IPS-11a (cell line): ENCODE data around the gene CASP5.
"Not testable (repeated sequence)": the region's sequence is repeated elsewhere in the genome, so short reads cannot be mapped to it uniquely, and the experiment has no call there.

Experiments
- H3K4me3 ChIP-seq: one replicate; pipeline ENCODE4 v1.5.1; 2013; ENCODE audit warnings: low read depth, low read length, control low read depth

The CASP5 gene

GRCh38 chr11:105033781-105034180 lies 10.8 kb upstream of the CASP5 start:
- H3K4me3 ChIP-seq = no peak overlapping the region

DNA sequence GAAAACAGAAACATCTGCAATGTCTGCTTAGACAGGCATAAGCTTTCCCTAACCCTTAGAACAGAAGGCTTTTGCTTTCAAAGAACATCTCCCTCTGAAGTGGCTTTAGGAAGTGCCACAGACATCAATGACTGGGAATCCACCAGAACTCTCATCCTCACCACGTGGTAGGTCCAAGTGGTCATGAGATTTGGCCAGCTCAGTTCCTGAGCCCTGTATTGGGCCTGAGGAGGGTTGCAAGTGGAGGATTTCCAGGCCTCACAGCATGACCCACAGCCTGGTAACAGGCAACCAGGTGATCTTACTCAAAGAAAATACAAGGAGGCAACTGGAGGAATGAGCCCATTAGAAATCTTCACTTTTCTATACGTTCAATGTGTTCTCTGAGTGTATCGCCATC lies 10.4 kb upstream of the CASP5 start:
- H3K4me3 ChIP-seq = no peak overlapping the region

DNA sequence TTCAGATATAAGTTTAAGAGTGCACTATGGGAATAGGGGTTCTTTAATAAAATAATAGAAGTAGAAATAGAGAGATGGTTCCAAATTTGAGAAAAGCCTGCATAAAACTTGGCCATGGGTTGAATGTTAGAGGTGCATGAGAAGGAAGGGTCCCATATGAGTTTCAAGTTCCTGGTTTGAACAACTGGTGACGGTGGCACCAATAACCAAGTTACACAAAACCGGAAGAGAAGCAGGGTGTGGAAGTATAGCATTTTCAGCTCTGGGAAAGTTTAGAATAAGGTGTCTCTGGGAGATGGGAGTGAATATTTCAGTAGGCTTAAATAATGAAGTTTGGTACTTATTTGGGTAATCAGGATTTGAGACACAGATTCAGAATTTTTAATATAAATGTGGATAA lies 9.5 kb upstream of the CASP5 start:
- no peak overlapping the region for H3K4me3 ChIP-seq

DNA sequence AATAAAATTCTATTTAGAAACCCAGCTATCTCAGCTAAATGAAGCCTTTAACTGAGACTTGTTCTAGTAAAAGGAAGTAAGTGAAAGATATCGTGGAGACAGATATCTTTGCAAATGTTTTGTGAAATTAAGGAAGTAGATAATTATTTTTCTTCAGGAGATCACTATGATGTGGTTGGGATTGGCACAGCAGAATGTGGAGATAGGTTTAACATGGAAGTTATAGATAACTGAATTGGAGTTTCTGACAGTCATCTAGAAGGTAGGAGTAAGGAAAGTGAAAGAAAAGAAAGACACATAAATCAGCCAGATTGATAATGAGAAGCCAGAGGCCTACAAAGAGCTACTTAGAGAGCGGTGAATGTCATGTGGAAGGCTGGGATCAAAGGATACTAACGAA lies 4.7 kb upstream of the CASP5 start:
- no peak overlapping the region for H3K4me3 ChIP-seq

DNA sequence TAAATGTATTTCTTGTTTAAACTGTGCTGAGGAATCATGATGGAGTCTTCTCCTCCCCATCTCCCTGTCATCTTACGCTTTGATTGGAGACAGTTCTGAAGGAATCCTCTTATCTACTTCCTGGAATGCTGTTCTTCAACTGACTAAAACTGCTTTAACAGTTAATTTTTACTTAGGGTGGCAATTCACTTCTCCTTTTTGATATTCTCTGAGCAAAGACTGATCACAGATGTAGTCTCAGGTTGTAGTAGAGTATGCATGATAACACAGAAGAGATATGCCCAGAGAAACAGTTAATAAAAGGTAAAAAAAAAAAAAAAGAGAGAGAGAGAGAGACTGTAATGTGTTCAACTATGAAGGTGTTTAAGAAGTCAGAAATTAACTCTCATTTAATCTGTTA lies 1.4 kb upstream of the CASP5 start:
- H3K4me3 ChIP-seq = no peak overlapping the region

DNA sequence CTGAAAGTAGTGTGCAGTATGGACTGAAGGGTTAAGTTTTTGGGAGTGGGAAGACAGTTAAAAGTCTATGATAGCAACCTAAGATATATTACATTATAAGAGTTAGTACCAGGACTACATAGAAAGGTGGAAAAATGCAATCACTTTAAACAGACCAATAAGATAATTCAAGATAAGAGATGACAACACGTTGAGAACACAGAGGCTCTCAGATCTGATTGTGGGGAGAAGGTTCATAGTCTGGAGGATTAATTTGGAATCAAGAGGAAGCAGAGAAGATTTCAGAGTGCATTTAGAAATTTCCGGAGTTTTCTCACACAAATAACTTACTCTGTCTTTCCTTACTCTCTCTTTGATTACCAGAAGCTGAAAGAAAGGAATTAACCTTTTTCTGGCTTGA lies 441 bp downstream of the CASP5 start:
- H3K4me3 ChIP-seq = no peak overlapping the region

GRCh38 chr11:105007463-105007862 lies 15.5 kb downstream of the CASP5 start:
- H3K4me3 ChIP-seq = no peak overlapping the region

GRCh38 chr11:105005451-105005845 lies 17.5 kb downstream of the CASP5 start:
- H3K4me3 ChIP-seq = no peak overlapping the region

DNA sequence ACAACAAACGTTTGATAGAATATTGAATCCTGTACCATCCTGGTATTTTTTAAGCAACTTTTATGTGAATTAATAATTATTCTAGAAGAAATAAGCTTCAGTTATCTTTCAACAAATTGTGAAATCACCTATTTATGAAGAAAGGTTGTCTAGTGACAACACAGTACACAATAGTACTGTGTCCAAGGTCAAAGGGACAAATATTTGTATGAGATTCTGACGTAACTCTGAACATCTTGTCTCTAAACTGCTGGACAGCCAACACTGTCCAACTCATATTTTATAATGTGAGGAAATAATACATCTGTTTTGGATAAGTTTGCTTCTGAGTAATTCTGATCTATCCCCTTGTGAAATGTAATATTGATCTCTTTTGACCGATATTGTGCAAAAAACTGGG lies 18.9 kb downstream of the CASP5 start:
- no peak overlapping the region for H3K4me3 ChIP-seq

DNA sequence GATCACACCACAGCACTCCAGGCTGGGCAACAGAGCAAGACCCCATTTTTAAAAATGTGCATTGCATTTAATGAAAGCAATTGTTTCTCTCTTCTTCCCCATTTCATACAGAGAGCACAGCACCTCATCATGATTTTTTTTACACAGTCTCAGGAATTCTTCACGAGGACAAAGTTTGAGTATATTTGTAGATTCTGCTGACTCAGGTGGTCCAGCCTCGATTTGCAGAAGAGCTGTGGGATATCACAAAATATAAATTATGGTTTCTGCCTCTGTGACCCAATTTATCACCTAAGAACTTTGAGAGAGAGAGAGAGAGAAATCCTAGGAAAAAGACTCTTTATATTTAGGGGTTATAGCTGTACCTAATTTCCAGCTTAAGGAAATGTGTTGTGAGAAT lies 19.8 kb downstream of the CASP5 start:
- H3K4me3 ChIP-seq = no peak overlapping the region

GRCh38 chr11:105000797-105001196 lies 22.2 kb downstream of the CASP5 start:
- no peak overlapping the region for H3K4me3 ChIP-seq

DNA sequence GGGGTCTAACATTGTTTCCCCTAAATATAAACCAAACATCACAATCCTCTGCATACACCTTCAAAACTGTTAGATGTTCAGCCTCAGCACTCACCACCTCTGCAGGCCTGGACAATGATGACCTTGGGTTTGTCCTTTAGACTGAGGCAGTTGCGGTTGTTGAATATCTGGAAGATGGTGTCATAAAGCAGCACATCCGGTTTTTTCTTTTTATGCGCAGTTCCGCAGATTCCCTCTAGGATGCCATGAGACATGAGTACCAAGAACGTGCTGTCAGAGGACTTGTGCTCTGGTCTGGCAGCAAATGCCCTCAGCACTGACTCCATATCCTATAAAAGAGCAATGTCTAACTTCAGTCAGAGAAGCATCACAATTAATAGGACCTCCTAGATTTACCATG lies 22.8 kb downstream of the CASP5 start:
- no peak overlapping the region for H3K4me3 ChIP-seq

DNA sequence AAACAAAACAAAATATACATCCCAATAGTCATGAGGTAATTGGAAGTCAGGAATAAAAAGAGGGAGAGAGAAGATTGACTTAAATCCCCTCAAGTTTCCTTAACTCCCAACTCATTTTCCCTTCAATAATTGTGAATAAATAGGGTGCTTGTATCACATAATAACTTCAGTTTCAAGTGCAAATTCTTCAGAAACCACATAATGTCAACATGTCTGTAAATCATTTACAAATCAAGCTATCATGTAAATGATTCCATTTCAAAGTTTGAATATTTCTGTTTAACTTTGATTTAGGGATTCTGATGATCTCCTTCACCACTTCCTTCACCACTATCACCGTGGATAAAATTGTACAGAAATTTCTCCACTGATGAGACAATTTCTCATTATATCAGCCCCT lies 23.2 kb downstream of the CASP5 start:
- no peak overlapping the region for H3K4me3 ChIP-seq

GRCh38 chr11:104997288-104997687 lies 25.7 kb downstream of the CASP5 start:
- H3K4me3 ChIP-seq = no peak overlapping the region

DNA sequence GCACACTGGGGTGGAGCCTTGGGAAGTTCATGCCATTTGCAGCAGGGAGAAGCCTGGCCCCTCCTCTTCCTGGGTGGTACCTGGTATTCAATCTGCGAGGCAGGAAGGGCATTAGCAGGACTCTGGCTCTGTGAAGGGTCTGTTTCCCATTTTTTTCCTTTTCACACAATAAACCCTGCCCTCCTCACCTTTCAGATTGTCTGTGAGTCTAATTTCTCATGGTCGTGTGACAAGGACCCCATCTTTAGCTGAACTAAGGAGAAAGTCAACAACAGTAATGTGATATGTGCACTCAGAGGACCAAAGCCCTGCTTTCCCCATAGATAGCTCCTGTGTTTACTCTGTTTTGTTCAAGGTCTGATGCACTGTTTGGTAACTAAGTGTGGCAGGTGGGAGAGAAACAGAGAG lies 28.0 kb downstream of the CASP5 start:
- H3K4me3 ChIP-seq = no peak overlapping the region

- H3K4me3 ChIP-seq = no peak overlapping the region
These were observed 30.2 kb downstream of the CASP5 start for GRCh38 chr11:104992781-104993180.

GRCh38 chr11:104991994-104992393 lies 31.0 kb downstream of the CASP5 start:
- H3K4me3 ChIP-seq = no peak overlapping the region

DNA sequence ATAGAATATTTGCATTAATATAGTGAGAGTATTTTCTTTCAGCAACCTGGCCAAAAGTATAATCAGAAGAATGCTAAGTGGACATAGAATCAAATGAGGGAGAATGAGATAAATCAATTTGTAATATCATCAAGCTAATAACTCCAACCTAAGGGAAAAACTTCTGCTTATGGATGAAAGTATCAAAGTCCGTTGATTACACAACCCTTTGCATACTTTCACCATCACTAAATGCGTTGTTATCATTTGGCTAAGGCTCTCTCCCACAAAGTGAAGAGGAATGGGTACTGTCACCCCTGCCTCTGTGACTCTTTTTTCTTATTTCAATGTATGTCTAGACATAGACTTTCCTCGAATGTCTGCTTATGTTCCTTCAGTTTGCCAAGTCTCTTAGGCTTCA lies 38.2 kb downstream of the CASP5 start:
- no peak overlapping the region for H3K4me3 ChIP-seq

DNA sequence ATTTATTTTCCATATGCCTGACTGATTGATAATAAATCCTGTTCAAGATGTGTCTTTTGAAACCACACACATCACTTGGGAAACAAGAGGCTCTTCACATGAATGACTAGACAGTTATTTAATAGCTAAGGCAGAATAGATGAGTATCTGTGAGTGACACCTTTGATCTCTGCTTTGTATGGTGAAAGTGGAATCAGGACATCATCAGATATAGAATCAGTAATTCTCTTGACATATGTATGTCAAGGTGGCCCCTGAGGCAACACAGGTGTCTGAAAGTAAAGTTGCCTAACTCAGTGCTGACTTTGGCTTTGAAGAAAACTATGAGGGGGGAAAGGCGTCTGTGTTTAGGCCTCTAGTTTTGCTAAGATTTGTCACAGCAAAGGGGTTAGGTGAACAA lies 43.1 kb downstream of the CASP5 start:
- H3K4me3 ChIP-seq = no peak overlapping the region

DNA sequence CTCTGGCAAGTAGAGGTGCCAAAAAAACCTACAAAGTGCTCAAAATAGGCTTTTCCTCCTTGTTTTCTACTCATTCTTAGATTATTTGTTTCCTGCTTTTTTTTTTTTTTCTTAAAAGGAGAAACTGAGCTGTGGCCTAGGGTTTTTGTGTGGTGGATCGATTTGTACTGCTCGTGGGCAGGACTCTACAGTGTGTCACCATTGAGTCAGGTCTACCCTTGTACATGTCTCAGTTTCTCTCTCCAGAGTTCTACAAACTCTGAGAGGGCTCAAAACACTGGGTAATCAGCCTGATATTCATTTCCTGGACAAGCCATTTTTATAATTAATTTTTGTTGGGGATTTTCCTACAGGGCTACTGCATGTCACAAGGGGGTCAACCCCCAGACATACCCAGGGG lies 49.4 kb downstream of the CASP5 start:
- H3K4me3 ChIP-seq = no peak overlapping the region

- not testable (repeated sequence) for H3K4me3 ChIP-seq
These were observed 50.0 kb downstream of the CASP5 start for GRCh38 chr11:104972924-104973323.

DNA sequence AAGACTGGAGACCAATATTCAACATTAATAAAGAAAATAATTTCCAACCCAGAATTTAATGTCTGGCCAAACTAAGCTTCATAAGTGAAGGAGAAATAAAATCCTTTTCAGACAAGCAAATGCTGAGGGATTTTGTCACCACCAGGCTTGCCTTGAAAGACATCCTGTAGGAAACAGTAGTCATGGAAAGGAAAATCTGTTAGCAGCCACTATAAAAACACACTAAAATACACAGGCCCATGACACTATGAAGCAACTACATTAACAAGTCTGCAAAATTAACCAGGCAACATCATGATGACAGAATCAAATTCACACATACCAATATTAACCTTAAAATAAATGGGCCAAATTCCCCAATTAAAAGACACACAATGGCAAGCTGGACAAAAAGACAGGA lies 52.2 kb downstream of the CASP5 start:
- no peak overlapping the region for H3K4me3 ChIP-seq

DNA sequence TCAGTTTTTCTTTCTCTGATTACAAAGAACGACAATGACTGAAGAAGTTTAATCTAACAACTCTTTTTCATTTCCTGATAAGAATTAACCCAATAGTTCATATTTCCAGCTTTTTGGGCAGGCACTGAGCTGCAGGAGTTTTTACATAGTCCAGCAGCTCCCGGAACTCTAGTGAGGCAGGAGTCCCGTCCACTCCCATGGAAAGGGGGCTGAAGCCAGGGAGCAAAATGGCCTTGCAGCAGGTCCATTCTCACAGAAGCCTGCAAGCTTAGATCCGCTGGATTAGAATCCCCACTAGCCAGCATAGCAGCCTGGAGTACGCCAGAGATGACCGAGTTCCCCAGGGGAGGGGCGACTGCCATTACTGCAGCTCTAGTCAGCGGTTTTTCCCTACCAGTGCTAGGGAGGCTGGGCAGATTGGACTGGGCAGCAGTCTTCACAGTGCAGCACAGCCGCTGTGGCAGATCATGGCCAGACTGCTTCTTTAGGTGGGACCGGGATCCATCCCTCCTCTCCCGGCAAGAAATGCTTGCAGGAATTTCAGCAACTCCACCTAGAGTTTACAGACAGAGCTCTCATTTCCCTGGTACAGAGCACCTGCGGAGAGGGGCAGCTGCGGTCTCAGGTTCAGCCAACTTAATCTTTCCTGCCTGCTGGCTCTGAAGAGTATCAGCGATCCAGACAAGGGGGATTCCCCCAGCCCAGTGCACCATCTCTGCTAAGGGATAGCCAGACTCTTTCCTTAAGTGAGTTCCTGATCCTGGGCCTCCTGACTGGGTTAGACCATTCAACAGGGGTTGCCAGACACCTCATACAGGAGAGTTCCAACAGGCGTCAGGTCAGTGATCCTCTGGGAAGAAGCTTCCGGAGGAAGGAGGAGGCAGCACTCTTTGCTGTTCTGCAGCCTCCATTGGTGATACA lies 53.9 kb downstream of the CASP5 start:
- H3K4me3 ChIP-seq = no peak overlapping the region
